Breast epithelium (tissue), 4 donors: ENCODE data around the gene CXCR5. TPM values are rescaled to one million over a fixed set of nuclear protein-coding genes. Genes with fewer than 3 reads are reported as not detected.

ENCODE experiments used
- DNase-seq, 2 donors: peaks; one replicate each; pipeline ENCODE4 v3.0.0-alpha.2; 2019; ENCODE audit warnings: low spot score in 2 of 2
- H3K27ac ChIP-seq, 2 donors: fragments of 200-600 bp; sonication (generic) in 1 of 2; one replicate each; pipeline ENCODE4 v1.5.1; 2016 to 2019; ENCODE audit warnings: mild to moderate bottlenecking in 1 of 2
- H3K27me3 ChIP-seq, 2 donors: fragments of 200-600 bp; sonication (generic) in 1 of 2; one replicate each; pipeline versions ENCODE4 v1.5.1 to v1.6.0; 2017 to 2019; ENCODE audit warnings: control low read depth in 1 of 2, mild to moderate bottlenecking in 1 of 2
- H3K36me3 ChIP-seq: fragments of 200-600 bp; one replicate; pipeline ENCODE4 v1.5.1; 2019
- H3K4me1 ChIP-seq, 2 donors: fragments of 200-600 bp; sonication (generic); one replicate each; pipeline ENCODE4 v1.5.1; 2016 to 2019; ENCODE audit warnings: control low read depth in 1 of 2
- H3K4me3 ChIP-seq, 3 donors: fragments of 200-600 bp; sonication (generic); 1 replicate in 2 of 3; 2 replicates in 1 of 3; pipeline ENCODE4 v1.5.1; 2016 to 2019; ENCODE audit warnings: mild to moderate bottlenecking in 3 of 3, moderate library complexity in 2 of 3
- H3K9me3 ChIP-seq, 2 donors: fragments of 200-600 bp; sonication (generic) in 1 of 2; one replicate each; pipeline ENCODE4 v1.5.1; 2016 to 2019; ENCODE audit warnings: control low read depth in 1 of 2
- CTCF ChIP-seq, 3 donors: fragments of 450-650 bp; IDR thresholded peaks; one replicate each; pipeline ENCODE4 v1.5.1; 2016 to 2017; ENCODE audit warnings: antibody characterized with exemption in 3 of 3, mild to moderate bottlenecking in 3 of 3, moderate library complexity in 3 of 3
- POLR2A ChIP-seq: fragments of 450-650 bp; IDR thresholded peaks from one replicate; pipeline ENCODE4 v1.6.1; 2016; ENCODE audit warnings: antibody characterized with exemption, mild to moderate bottlenecking, moderate library complexity
- POLR2AphosphoS5 ChIP-seq, 3 donors: sonication (generic); formaldehyde crosslinking; IDR thresholded peaks; one replicate each; pipeline ENCODE4 v1.6.1; 2017; ENCODE audit warnings: antibody characterized with exemption in 3 of 3
- intact Hi-C: fragments of 100-400 bp; cut with DNase I; formaldehyde crosslinking; loops from one replicate; pipeline ENCODE4 v1.15.1; 2023; ENCODE audit warnings: low total_unique reads
- total RNA-seq, 3 donors: library from RNA; depleted of rRNA; stranded (reverse); fragments of >200 nt; gene quantifications; one replicate each; pipeline ENCODE4 v1.1.0, GENCODE V29; 2016

CXCR5 gene
- total RNA-seq, 3 donors from 2014 or later = not detected

- H3K27me3 ChIP-seq = no peaks in the 10 kb centered on the region
- TF ChIP-seq POLR2A (no peak), POLR2AphosphoS5 (IDR thresholded peaks at IDR 0.05) (no peak), CTCF (IDR thresholded peaks at IDR 0.05) (no peak)
- no peak for DNase-seq
- no peaks in the 10 kb centered on the region for H3K36me3 ChIP-seq
- no peaks in the 10 kb centered on the region for H3K9me3 ChIP-seq
- intact Hi-C loops = no loop called here
- H3K27ac ChIP-seq = no peak overlapping the region
- H3K4me1 ChIP-seq = peaks cover 0 to 4% of the 10 kb centered on the region in 2 donors
- H3K4me3 ChIP-seq = no peak overlapping the region
These were observed 4.7 kb downstream of the CXCR5 start for GRCh38 chr11:118888398-118888797.

- intact Hi-C loops = no loop called here
- TF ChIP-seq CTCF (IDR thresholded peaks at IDR 0.05) (no peak), POLR2AphosphoS5 (IDR thresholded peaks at IDR 0.05) (no peak), POLR2A (no peak)
- H3K4me1 ChIP-seq = peaks cover 0 to 4% of the 10 kb centered on the region in 2 donors
- H3K9me3 ChIP-seq = no peaks in the 10 kb centered on the region
- no peaks in the 10 kb centered on the region for H3K36me3 ChIP-seq
- H3K27ac ChIP-seq = peak overlapping the region; percentile 35 to 64
- no peaks in the 10 kb centered on the region for H3K27me3 ChIP-seq
- H3K4me3 ChIP-seq = no peak overlapping the region
- DNase-seq = peak; percentile 79 to 91
These were observed 6.1 kb downstream of the CXCR5 start for GRCh38 chr11:118889797-118890196.

GRCh38 chr11:118892514-118892913 is 8.8 kb downstream of the CXCR5 start:
- TF ChIP-seq CTCF (IDR thresholded peaks at IDR 0.05) = no peak
- TF ChIP-seq POLR2A = no peak
- TF ChIP-seq POLR2AphosphoS5 (IDR thresholded peaks at IDR 0.05) = no peak
- intact Hi-C loops = loop anchor here (2.0 kb wide), 1 partner anchor 38 kb away; no protein-coding TSS in a partner anchor
- Histone ChIP-seq H3K27ac (no peak overlapping the region), H3K4me1 (peaks cover 0 to 4% of the 10 kb centered on the region in 2 donors), H3K36me3 (no peaks in the 10 kb centered on the region), H3K4me3 (no peak overlapping the region), H3K9me3 (no peaks in the 10 kb centered on the region), H3K27me3 (no peaks in the 10 kb centered on the region)
- no peak for DNase-seq

- H3K27me3 ChIP-seq = no peaks in the 10 kb centered on the region
- H3K36me3 ChIP-seq = no peaks in the 10 kb centered on the region
- H3K9me3 ChIP-seq = no peaks in the 10 kb centered on the region
- H3K4me1 ChIP-seq = peaks cover 0 to 4% of the 10 kb centered on the region in 2 donors
- no peak for TF ChIP-seq POLR2AphosphoS5 (IDR thresholded peaks at IDR 0.05)
- H3K4me3 ChIP-seq = no peak overlapping the region
- H3K27ac ChIP-seq = no peak overlapping the region
- DNase-seq = no peak
- intact Hi-C loops = loop anchor here (2.0 kb wide), 1 partner anchor 38 kb away; no protein-coding TSS in a partner anchor
These were observed 9.3 kb downstream of the CXCR5 start for GRCh38 chr11:118892964-118893363.

GRCh38 chr11:118893662-118894061 is 10.0 kb downstream of the CXCR5 start:
- Histone ChIP-seq H3K27ac (no peak overlapping the region), H3K9me3 (no peaks in the 10 kb centered on the region), H3K36me3 (no peaks in the 10 kb centered on the region), H3K4me1 (peaks cover 0 to 4% of the 10 kb centered on the region in 2 donors), H3K27me3 (no peaks in the 10 kb centered on the region), H3K4me3 (no peak overlapping the region)
- TF ChIP-seq POLR2A (no peak), CTCF (IDR thresholded peaks at IDR 0.05) (no peak), POLR2AphosphoS5 (IDR thresholded peaks at IDR 0.05) (no peak)
- DNase-seq = no peak
- intact Hi-C loops = loop anchor here (2.0 kb wide), 1 partner anchor 39 kb away; no protein-coding TSS in a partner anchor

GRCh38 chr11:118894192-118894591 is 10.5 kb downstream of the CXCR5 start:
- TF ChIP-seq CTCF (IDR thresholded peaks at IDR 0.05) (no peak), POLR2A (no peak), POLR2AphosphoS5 (IDR thresholded peaks at IDR 0.05) (no peak)
- no peak overlapping the region for H3K4me3 ChIP-seq
- intact Hi-C loops = no loop called here
- H3K27ac ChIP-seq = no peak overlapping the region
- peaks cover 0 to 4% of the 10 kb centered on the region in 2 donors for H3K4me1 ChIP-seq
- no peak for DNase-seq
- H3K27me3 ChIP-seq = no peaks in the 10 kb centered on the region
- H3K9me3 ChIP-seq = no peaks in the 10 kb centered on the region
- H3K36me3 ChIP-seq = no peaks in the 10 kb centered on the region
